ENCODE measurements around the gene CREB5.

Gene CREB5

GRCh38 chr7:28516390-28517172 lies 104.3 kb downstream of the CREB5 start:
- DNase-seq (ENCODE audit: low spot score) = no peak

- no peak for DNase-seq (ENCODE audit: low spot score)
Observed at GRCh38 chr7:28517206-28517605, 104.9 kb downstream of the CREB5 start.

- peak; percentile 53 for DNase-seq (ENCODE audit: low spot score)
Observed at GRCh38 chr7:28517606-28518005, 105.3 kb downstream of the CREB5 start.

- no peak for DNase-seq (ENCODE audit: low spot score)
Observed at GRCh38 chr7:28520074-28521015, 108.0 kb downstream of the CREB5 start.

GRCh38 chr7:28524978-28525377 lies 112.7 kb downstream of the CREB5 start:
- DNase-seq (ENCODE audit: low spot score) = no peak

- no peak for DNase-seq (ENCODE audit: low spot score)
Observed at GRCh38 chr7:28528899-28529298, 116.6 kb downstream of the CREB5 start.

- no peak for DNase-seq (ENCODE audit: low spot score)
Observed at GRCh38 chr7:28529755-28530154, 117.4 kb downstream of the CREB5 start.

GRCh38 chr7:28530175-28530802 lies 118.0 kb downstream of the CREB5 start:
- no peak for DNase-seq (ENCODE audit: low spot score)

- no peak for DNase-seq (ENCODE audit: low spot score)
Observed at GRCh38 chr7:28530803-28531175, 118.5 kb downstream of the CREB5 start.

GRCh38 chr7:28531291-28531690 lies 119.0 kb downstream of the CREB5 start:
- no peak for DNase-seq (ENCODE audit: low spot score)

GRCh38 chr7:28532181-28532580 lies 119.9 kb downstream of the CREB5 start:
- no peak for DNase-seq (ENCODE audit: low spot score)

GRCh38 chr7:28533267-28533666 lies 120.9 kb downstream of the CREB5 start:
- DNase-seq (ENCODE audit: low spot score) = no peak

GRCh38 chr7:28533731-28534531 lies 121.6 kb downstream of the CREB5 start:
- peak; percentile 89 for DNase-seq (ENCODE audit: low spot score)

GRCh38 chr7:28536259-28536658 lies 123.9 kb downstream of the CREB5 start:
- DNase-seq (ENCODE audit: low spot score) = no peak

GRCh38 chr7:28539289-28539981 lies 127.1 kb downstream of the CREB5 start:
- DNase-seq (ENCODE audit: low spot score) = no peak

- no peak for DNase-seq (ENCODE audit: low spot score)
Observed at GRCh38 chr7:28542410-28542809, 130.1 kb downstream of the CREB5 start.

GRCh38 chr7:28544453-28545117 lies 132.3 kb downstream of the CREB5 start:
- no peak for DNase-seq (ENCODE audit: low spot score)

- no peak for DNase-seq (ENCODE audit: low spot score)
Observed at GRCh38 chr7:28546067-28546466, 133.7 kb downstream of the CREB5 start.

GRCh38 chr7:28547115-28547514 lies 134.8 kb downstream of the CREB5 start:
- no peak for DNase-seq (ENCODE audit: low spot score)

GRCh38 chr7:28548416-28548815 lies 136.1 kb downstream of the CREB5 start:
- DNase-seq (ENCODE audit: low spot score) = no peak

GRCh38 chr7:28549998-28550397 lies 137.7 kb downstream of the CREB5 start:
- DNase-seq (ENCODE audit: low spot score) = no peak
